GM12878 (cell line): ENCODE data around the gene CARM1.

Source experiments
- EP300 ChIP-seq, 2 experiments: fragments of 150-350 bp in 1 of 2; IDR thresholded peaks; 2 replicates each; pipeline ENCODE4 v1.6.1; 2011 to 2012; ENCODE audit warnings: low read depth in 2 of 2, low read length in 2 of 2, borderline replicate concordance in 1 of 2, improper control_type of control experiment in 1 of 2, inconsistent platforms in 1 of 2; ENCODE audit not compliant: control insufficient read depth in 1 of 2
- EZH2 ChIP-seq: IDR thresholded peaks from 2 replicates; pipeline ENCODE4 v1.6.1; 2012; ENCODE audit warnings: low read depth, mild to moderate bottlenecking, control low read depth, inconsistent platforms, low read length, borderline replicate concordance; ENCODE audit not compliant: control insufficient read depth
- FOS ChIP-seq: IDR thresholded peaks from 3 replicates; pipeline ENCODE4 v1.6.1; 2011; ENCODE audit warnings: borderline replicate concordance; ENCODE audit not compliant: insufficient read length; ENCODE audit errors: extremely low read depth
- MAX ChIP-seq: IDR thresholded peaks from 2 replicates; pipeline ENCODE4 v1.6.1; 2012; ENCODE audit warnings: low read depth, low read length, improper control_type of control experiment
- NFIC ChIP-seq: IDR thresholded peaks from 2 replicates; pipeline ENCODE4 v1.6.1; 2012; ENCODE audit warnings: low read depth, mild to moderate bottlenecking, inconsistent platforms, low read length, moderate library complexity
- POLR2AphosphoS5 ChIP-seq: IDR thresholded peaks from 2 replicates; pipeline ENCODE4 v1.6.1; 2011; ENCODE audit warnings: mild to moderate bottlenecking, low read length, inconsistent platforms
- SUZ12 ChIP-seq: fragments of 200-600 bp; sonication (generic); IDR thresholded peaks from one replicate; pipeline ENCODE4 v1.6.1; 2018; ENCODE audit warnings: antibody characterized with exemption, mild to moderate bottlenecking; ENCODE audit not compliant: unreplicated experiment

GRCh38 chr19:10896851-10897526, 25.6 kb downstream of the CARM1 start:
- no peak for TF ChIP-seq EP300 (IDR thresholded peaks at IDR 0.05; ENCODE audit: borderline replicate concordance in 1 of 2, control insufficient read depth in 1 of 2, low read depth in 2 of 2, low read length in 2 of 2)
- TF ChIP-seq SUZ12 = no peak
- no peak for TF ChIP-seq NFIC
- TF ChIP-seq POLR2AphosphoS5 = no peak
- TF ChIP-seq EZH2 = no peak
- TF ChIP-seq MAX = no peak
- no peak for TF ChIP-seq FOS
